ENCODE results near the gene DGKI. TPM values are rescaled to one million over a fixed set of nuclear protein-coding genes. Genes with fewer than 3 reads are reported as not detected.

Gene DGKI
- total RNA-seq, 4 donors from 2014 or later: 0.42 to 6.2 (median 2.0) TPM

DNA sequence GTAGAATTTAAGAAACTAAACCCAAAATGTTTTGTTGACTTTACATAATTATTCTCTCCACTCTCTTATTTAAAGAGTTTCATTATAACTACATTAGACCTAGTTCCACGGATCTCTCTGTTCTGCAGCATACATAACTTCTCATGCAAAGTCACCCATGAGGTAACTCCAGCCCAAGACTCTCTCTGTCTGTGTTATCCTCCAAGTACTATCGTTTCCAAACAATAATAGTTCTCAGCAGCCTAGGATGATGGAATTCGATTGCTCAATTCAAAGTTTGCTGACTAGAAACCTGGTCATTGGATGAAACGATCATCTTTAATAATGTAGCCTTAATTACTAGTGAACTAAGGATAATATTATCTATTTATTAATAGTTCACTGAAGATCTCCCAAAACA is 300.1 kb downstream of the DGKI start:
- Histone ChIP-seq H3K27ac (no peak overlapping the region), H3K4me1 (no peaks in the 10 kb centered on the region), H3K4me3 (no peak overlapping the region), H3K9me3 (no peaks in the 10 kb centered on the region), H3K27me3 (no peaks in the 10 kb centered on the region), H3K36me3 (no peaks in the 10 kb centered on the region)
- WGBS: 82% methylated on average over 4 of the region's 4 CpGs
- TF ChIP-seq, protein P1, sequence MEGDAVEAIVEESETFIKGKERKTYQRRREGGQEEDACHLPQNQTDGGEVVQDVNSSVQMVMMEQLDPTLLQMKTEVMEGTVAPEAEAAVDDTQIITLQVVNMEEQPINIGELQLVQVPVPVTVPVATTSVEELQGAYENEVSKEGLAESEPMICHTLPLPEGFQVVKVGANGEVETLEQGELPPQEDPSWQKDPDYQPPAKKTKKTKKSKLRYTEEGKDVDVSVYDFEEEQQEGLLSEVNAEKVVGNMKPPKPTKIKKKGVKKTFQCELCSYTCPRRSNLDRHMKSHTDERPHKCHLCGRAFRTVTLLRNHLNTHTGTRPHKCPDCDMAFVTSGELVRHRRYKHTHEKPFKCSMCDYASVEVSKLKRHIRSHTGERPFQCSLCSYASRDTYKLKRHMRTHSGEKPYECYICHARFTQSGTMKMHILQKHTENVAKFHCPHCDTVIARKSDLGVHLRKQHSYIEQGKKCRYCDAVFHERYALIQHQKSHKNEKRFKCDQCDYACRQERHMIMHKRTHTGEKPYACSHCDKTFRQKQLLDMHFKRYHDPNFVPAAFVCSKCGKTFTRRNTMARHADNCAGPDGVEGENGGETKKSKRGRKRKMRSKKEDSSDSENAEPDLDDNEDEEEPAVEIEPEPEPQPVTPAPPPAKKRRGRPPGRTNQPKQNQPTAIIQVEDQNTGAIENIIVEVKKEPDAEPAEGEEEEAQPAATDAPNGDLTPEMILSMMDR (IDR thresholded peaks at IDR 0.05): no peak
- DNase-seq (ENCODE audit: low spot score in 2 of 2): no peak

DNA sequence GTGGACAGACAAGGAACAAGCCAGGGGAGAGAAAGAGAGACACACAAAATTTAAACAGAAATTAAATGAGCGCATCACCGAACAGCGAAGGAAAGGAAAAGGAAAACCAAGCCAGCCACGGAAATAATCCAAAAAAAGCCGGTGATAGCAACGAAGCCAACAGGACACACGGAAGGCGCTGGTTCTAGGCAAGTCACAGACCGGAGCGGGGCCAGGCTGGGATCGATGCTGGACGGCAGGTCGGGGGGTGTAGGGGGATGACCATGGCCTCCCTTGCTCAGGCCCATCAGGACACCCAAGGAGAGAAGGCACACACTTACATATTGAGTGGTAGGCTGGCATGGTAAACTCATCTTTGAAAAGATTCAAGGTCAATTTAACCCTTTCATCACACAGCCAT is 300.8 kb downstream of the DGKI start:
- H3K36me3 ChIP-seq: no peaks in the 10 kb centered on the region
- DNase-seq (ENCODE audit: low spot score in 2 of 2): no peak
- no peak overlapping the region for H3K27ac ChIP-seq
- no peak for TF ChIP-seq POLR2AphosphoS5 (IDR thresholded peaks at IDR 0.05)
- no peak for TF ChIP-seq EP300 (IDR thresholded peaks at IDR 0.05)
- no peak for TF ChIP-seq POLR2A (IDR thresholded peaks at IDR 0.05)
- TF ChIP-seq, protein P1 (IDR thresholded peaks at IDR 0.05): no peak
- WGBS: 91% methylated on average over 13 of the region's 13 CpGs
- no peak overlapping the region for H3K4me3 ChIP-seq
- no peaks in the 10 kb centered on the region for H3K4me1 ChIP-seq
- H3K9me3 ChIP-seq: no peaks in the 10 kb centered on the region
- H3K27me3 ChIP-seq: no peaks in the 10 kb centered on the region

DNA sequence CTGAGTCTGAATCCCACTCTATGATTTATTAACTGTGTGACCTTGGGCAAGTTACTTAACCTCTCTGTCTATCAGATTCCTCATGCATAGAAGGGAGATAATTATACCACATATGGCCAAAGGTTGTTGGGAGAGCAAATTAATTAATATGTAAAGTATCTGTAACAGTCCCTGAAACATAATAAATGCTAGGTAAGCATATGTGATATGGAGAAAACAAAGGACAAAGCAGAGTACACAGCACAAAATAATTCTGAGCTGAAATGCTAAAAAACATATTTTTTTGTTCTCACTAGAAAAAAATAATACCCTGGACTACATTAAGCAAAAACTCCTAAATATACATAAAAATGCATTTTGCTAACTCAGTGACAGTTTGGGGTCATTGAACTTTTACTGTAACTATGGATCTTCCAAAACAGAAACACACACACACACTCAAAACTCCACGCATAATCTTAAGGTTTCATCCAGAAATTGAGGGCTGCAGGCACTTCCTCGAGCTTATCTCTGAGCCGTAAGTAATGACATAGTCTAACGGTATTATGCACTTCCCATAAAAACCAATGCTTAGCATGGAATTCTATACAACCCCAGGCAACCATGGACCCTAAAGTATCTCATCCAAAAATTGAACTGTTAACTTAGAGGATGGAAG is 301.6 kb downstream of the DGKI start:
- no peak overlapping the region for H3K27ac ChIP-seq
- no peak for DNase-seq (ENCODE audit: low spot score in 2 of 2)
- WGBS: 35% methylated on average over 4 of the region's 4 CpGs

DNA sequence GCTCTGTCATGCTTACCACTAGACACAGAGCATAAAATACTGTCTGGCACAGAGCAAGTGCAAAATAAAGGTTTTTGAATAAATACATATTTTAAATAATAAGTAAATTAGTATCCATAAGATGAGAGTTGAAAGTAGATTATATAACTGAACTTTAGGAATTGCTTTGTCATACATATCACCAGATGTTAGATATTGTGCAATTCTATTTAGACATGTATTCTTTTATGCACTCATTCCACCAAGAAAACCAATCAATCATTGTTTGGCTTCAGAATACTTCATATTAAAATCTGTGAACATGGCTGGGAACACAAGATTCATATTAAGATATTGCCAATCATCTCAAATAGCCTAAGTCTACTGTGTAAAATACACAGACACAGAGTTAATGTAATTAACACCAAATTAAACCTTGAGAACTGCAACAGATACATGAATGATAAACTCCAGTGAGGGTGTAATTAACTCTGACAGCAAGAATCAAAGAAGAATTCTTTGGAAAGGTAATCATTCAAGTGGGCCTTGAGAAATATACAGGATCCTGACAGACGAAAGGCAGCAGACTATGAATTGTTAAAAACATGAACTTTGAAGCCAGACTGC is 302.2 kb downstream of the DGKI start:
- TF ChIP-seq POLR2AphosphoS5 (IDR thresholded peaks at IDR 0.05) (no peak), EP300 (IDR thresholded peaks at IDR 0.05) (no peak), POLR2A (IDR thresholded peaks at IDR 0.05) (no peak)
- TF ChIP-seq, protein P1 (IDR thresholded peaks at IDR 0.05): no peak
- Histone ChIP-seq H3K36me3 (no peaks in the 10 kb centered on the region), H3K27ac (no peak overlapping the region), H3K27me3 (no peaks in the 10 kb centered on the region), H3K9me3 (no peaks in the 10 kb centered on the region), H3K4me1 (no peaks in the 10 kb centered on the region), H3K4me3 (no peak overlapping the region)
- DNase-seq (ENCODE audit: low spot score in 2 of 2): no peak
- 37% methylated on average over 1 of the region's 1 CpG for WGBS

More for the DNA sequence above, 301.6 kb downstream of the DGKI start:
- TF ChIP-seq POLR2AphosphoS5 (IDR thresholded peaks at IDR 0.05): no peak
- TF ChIP-seq EP300 (IDR thresholded peaks at IDR 0.05): no peak
- TF ChIP-seq POLR2A (IDR thresholded peaks at IDR 0.05): no peak
- TF ChIP-seq, protein P1 (IDR thresholded peaks at IDR 0.05): no peak
- no peaks in the 10 kb centered on the region for H3K9me3 ChIP-seq
- no peaks in the 10 kb centered on the region for H3K36me3 ChIP-seq
- H3K27me3 ChIP-seq: no peaks in the 10 kb centered on the region
- H3K4me1 ChIP-seq: no peaks in the 10 kb centered on the region
- no peak overlapping the region for H3K4me3 ChIP-seq

DNA sequence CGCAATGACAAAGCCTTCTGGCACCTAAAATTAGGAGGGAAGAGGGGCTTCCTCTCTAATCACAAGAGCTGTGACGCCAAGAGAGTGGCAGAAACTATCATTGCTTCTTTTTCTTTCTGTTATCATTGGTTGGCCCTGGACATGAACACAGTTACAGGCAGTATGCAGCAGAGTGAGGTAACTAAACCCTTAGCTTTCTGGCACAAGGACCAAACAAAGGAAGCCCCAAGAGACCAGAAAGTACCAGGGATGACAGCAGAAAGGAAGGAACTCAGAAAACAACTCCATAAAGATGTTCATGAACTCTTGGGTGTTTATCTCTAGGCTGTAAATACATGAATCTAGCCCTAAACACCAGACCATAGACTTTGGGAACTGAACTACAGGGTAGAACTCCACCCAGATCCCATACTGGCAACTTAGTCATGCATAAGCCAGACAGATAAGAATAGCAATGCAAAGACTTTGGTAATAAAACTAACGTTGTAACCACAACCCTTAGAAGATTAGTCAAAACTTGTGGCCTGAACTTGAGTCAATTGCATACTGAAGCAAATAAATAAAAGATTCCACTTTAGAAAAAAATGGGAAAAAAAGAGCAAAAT is 307.6 kb downstream of the DGKI start:
- no peak for DNase-seq (ENCODE audit: low spot score in 2 of 2)
- no peaks in the 10 kb centered on the region for H3K4me1 ChIP-seq
- H3K27ac ChIP-seq: no peak overlapping the region
- no peaks in the 10 kb centered on the region for H3K36me3 ChIP-seq
- H3K4me3 ChIP-seq: no peak overlapping the region
- no peak for TF ChIP-seq POLR2AphosphoS5 (IDR thresholded peaks at IDR 0.05)
- TF ChIP-seq, protein P1 (IDR thresholded peaks at IDR 0.05): no peak
- TF ChIP-seq POLR2A (IDR thresholded peaks at IDR 0.05): no peak
- no peak for TF ChIP-seq EP300 (IDR thresholded peaks at IDR 0.05)
- 84% methylated on average over 3 of the region's 3 CpGs for WGBS
- no peaks in the 10 kb centered on the region for H3K27me3 ChIP-seq
- H3K9me3 ChIP-seq: no peaks in the 10 kb centered on the region

Data from suprapubic skin (tissue), 4 donors.